MM.1S (cell line): Measurements from ENCODE around the gene NR2E1.

Experiments
- CTCF ChIP-seq: fragments of 300-600 bp; sonication (generic); IDR thresholded peaks from 2 replicates; pipeline ENCODE4 v1.5.1; 2016; ENCODE audit warnings: antibody characterized with exemption, low read length, mixed read lengths
- EZH2 ChIP-seq: fragments of 300-600 bp; sonication (generic); optimal IDR thresholded peaks from 2 replicates; pipeline ENCODE3; 2017; ENCODE audit warnings: low read depth, mild to moderate bottlenecking, antibody characterized with exemption, low read length, mixed read lengths
- EZH2phosphoT487 ChIP-seq: fragments of 300-600 bp; sonication (generic); IDR thresholded peaks from 2 replicates; pipeline ENCODE4 v1.6.1; 2018; ENCODE audit warnings: antibody characterized with exemption, low read length

GRCh38 chr6:108170332-108171290 lies 4.8 kb downstream of the NR2E1 start:
- TF ChIP-seq CTCF (no peak), EZH2 (no peak), EZH2phosphoT487 (no peak)
